SU-DHL-6 (cell line): Measurements from ENCODE around the gene ACAP3.

ENCODE experiments used
- H2AFZ ChIP-seq: fragments of 200-600 bp; sonication (generic); 2 replicates; pipeline ENCODE4 v1.6.1; 2014; ENCODE audit warnings: low read depth, mild to moderate bottlenecking, moderate library complexity, mixed read lengths, antibody characterized with exemption, low read length; ENCODE audit not compliant: severe bottlenecking
- H3F3A ChIP-seq: fragments of 200-600 bp; shearing (Covaris generic); 2 replicates; pipeline ENCODE4 v1.6.0; 2016; ENCODE audit warnings: antibody characterized with exemption, mild to moderate bottlenecking; ENCODE audit not compliant: insufficient read depth
- H3K27ac ChIP-seq: fragments of 200-600 bp; sonication (generic); 2 replicates; pipeline ENCODE4 v1.5.1; 2016; ENCODE audit warnings: low read depth, mild to moderate bottlenecking, low read length, moderate library complexity, mixed read lengths
- H3K27me3 ChIP-seq: fragments of 200-600 bp; sonication (generic), shearing (Covaris generic); 2 replicates; pipeline ENCODE4 v1.6.0; 2014; ENCODE audit warnings: mild to moderate bottlenecking, low read length
- H3K36me3 ChIP-seq: fragments of 200-600 bp; sonication (generic); 2 replicates; pipeline ENCODE4 v1.6.1; 2014; ENCODE audit warnings: mild to moderate bottlenecking, low read length, mixed read lengths
- H3K4me2 ChIP-seq: fragments of 300-600, 200-600 bp; shearing (Covaris generic), sonication (generic); 2 replicates; pipeline ENCODE4 v1.6.0; 2014; ENCODE audit warnings: low read length, low read depth, mild to moderate bottlenecking; ENCODE audit not compliant: poor library complexity, severe bottlenecking
- H3K4me3 ChIP-seq: fragments of 200-600 bp; sonication (generic); 2 replicates; pipeline ENCODE4 v1.5.1; 2014; ENCODE audit warnings: antibody characterized with exemption, low read length, mild to moderate bottlenecking, mixed read lengths; ENCODE audit not compliant: insufficient read depth, poor library complexity, severe bottlenecking
- H3K79me2 ChIP-seq: fragments of 200-600 bp; sonication (generic); 2 replicates; pipeline ENCODE4 v1.6.1; 2014; ENCODE audit warnings: mild to moderate bottlenecking, low read length, moderate library complexity; ENCODE audit not compliant: insufficient read depth
- H3K9ac ChIP-seq: fragments of 200-600 bp; sonication (generic); 2 replicates; pipeline ENCODE4 v1.7.0; 2014; ENCODE audit warnings: mild to moderate bottlenecking, low read length
- H3K9me2 ChIP-seq: fragments of 200-600 bp; sonication (generic); replicated peaks from 2 replicates; pipeline ENCODE4 v1.6.1; 2014; ENCODE audit warnings: low read length; ENCODE audit not compliant: insufficient read depth
- H3K9me3 ChIP-seq: fragments of 200-600 bp; sonication (generic); 2 replicates; pipeline ENCODE4 v1.6.1; 2014; ENCODE audit warnings: low read length, mixed read lengths; ENCODE audit not compliant: insufficient read depth
- H4K20me1 ChIP-seq: fragments of 200-600 bp; sonication (generic); 2 replicates; pipeline ENCODE4 v1.6.1; 2014; ENCODE audit warnings: low read depth, mild to moderate bottlenecking, antibody characterized with exemption, low read length, moderate library complexity, mixed read lengths
- EZH2phosphoT487 ChIP-seq: fragments of 200-600 bp; sonication (generic), shearing (Covaris generic); conservative IDR thresholded peaks from 2 replicates; pipeline ENCODE4 v1.6.1; 2018; ENCODE audit warnings: mild to moderate bottlenecking, antibody characterized with exemption, low read length, moderate library complexity, mixed read lengths
- TF ChIP-seq, protein P1 (sequence below): fragments of 200-600 bp; sonication (generic); IDR thresholded peaks from one replicate; pipeline ENCODE4 v1.5.1; 2017; ENCODE audit warnings: antibody characterized with exemption, mild to moderate bottlenecking, low read length, moderate library complexity; ENCODE audit not compliant: insufficient read depth, poor library complexity, severe bottlenecking

Gene ACAP3

DNA sequence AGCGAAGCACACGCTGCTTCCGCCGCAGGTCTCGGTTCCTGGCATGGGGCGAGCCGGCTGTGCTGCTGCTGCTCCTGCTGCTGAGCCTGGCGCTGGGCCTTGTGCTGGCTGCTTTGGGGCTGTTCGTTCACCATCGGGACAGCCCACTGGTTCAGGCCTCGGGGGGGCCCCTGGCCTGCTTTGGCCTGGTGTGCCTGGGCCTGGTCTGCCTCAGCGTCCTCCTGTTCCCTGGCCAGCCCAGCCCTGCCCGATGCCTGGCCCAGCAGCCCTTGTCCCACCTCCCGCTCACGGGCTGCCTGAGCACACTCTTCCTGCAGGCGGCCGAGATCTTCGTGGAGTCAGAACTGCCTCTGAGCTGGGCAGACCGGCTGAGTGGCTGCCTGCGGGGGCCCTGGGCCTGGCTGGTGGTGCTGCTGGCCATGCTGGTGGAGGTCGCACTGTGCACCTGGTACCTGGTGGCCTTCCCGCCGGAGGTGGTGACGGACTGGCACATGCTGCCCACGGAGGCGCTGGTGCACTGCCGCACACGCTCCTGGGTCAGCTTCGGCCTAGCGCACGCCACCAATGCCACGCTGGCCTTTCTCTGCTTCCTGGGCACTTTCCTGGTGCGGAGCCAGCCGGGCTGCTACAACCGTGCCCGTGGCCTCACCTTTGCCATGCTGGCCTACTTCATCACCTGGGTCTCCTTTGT is 26.0 kb upstream of the ACAP3 start:
- Histone ChIP-seq H2AFZ (no peak overlapping the region), H3K27me3 (no peaks in the 10 kb centered on the region), H3K79me2 (no peaks in the 10 kb centered on the region), H3K9me3 (no peaks in the 10 kb centered on the region), H3K9me2 (no peaks in the 10 kb centered on the region), H3K36me3 (no peaks in the 10 kb centered on the region), H3K27ac (no peak overlapping the region), H4K20me1 (no peaks in the 10 kb centered on the region), H3K9ac (no peak overlapping the region), H3F3A (no peaks in the 10 kb centered on the region), H3K4me3 (no peak overlapping the region), H3K4me2 (no peak overlapping the region)
- no peak for TF ChIP-seq EZH2phosphoT487
- TF ChIP-seq, protein P1, sequence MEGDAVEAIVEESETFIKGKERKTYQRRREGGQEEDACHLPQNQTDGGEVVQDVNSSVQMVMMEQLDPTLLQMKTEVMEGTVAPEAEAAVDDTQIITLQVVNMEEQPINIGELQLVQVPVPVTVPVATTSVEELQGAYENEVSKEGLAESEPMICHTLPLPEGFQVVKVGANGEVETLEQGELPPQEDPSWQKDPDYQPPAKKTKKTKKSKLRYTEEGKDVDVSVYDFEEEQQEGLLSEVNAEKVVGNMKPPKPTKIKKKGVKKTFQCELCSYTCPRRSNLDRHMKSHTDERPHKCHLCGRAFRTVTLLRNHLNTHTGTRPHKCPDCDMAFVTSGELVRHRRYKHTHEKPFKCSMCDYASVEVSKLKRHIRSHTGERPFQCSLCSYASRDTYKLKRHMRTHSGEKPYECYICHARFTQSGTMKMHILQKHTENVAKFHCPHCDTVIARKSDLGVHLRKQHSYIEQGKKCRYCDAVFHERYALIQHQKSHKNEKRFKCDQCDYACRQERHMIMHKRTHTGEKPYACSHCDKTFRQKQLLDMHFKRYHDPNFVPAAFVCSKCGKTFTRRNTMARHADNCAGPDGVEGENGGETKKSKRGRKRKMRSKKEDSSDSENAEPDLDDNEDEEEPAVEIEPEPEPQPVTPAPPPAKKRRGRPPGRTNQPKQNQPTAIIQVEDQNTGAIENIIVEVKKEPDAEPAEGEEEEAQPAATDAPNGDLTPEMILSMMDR: no peak

GRCh38 chr1:1332774-1333480 is 25.2 kb upstream of the ACAP3 start:
- Histone ChIP-seq H4K20me1 (no peaks in the 10 kb centered on the region), H3K27me3 (no peaks in the 10 kb centered on the region), H2AFZ (no peak overlapping the region), H3F3A (no peaks in the 10 kb centered on the region), H3K4me2 (no peak overlapping the region), H3K79me2 (no peaks in the 10 kb centered on the region), H3K36me3 (no peaks in the 10 kb centered on the region), H3K9me3 (no peaks in the 10 kb centered on the region), H3K4me3 (no peak overlapping the region), H3K9ac (no peak overlapping the region), H3K9me2 (no peaks in the 10 kb centered on the region), H3K27ac (no peak overlapping the region)
- no peak for TF ChIP-seq EZH2phosphoT487
- TF ChIP-seq, protein P1: no peak

DNA sequence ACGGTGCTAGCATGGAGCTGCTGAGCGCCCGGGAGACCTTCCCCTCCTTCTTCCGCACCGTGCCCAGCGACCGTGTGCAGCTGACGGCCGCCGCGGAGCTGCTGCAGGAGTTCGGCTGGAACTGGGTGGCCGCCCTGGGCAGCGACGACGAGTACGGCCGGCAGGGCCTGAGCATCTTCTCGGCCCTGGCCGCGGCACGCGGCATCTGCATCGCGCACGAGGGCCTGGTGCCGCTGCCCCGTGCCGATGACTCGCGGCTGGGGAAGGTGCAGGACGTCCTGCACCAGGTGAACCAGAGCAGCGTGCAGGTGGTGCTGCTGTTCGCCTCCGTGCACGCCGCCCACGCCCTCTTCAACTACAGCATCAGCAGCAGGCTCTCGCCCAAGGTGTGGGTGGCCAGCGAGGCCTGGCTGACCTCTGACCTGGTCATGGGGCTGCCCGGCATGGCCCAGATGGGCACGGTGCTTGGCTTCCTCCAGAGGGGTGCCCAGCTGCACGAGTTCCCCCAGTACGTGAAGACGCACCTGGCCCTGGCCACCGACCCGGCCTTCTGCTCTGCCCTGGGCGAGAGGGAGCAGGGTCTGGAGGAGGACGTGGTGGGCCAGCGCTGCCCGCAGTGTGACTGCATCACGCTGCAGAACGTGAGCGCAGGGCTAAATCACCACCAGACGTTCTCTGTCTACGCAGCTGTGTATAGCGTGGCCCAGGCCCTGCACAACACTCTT is 24.5 kb upstream of the ACAP3 start:
- H3K4me2 ChIP-seq: no peak overlapping the region
- H4K20me1 ChIP-seq: no peaks in the 10 kb centered on the region
- no peak for TF ChIP-seq EZH2phosphoT487
- TF ChIP-seq, protein P1: no peak
- H3K9me3 ChIP-seq: no peaks in the 10 kb centered on the region
- no peaks in the 10 kb centered on the region for H3K27me3 ChIP-seq
- H3K9me2 ChIP-seq: no peaks in the 10 kb centered on the region
- no peaks in the 10 kb centered on the region for H3F3A ChIP-seq
- no peaks in the 10 kb centered on the region for H3K36me3 ChIP-seq
- no peak overlapping the region for H3K27ac ChIP-seq
- no peak overlapping the region for H3K9ac ChIP-seq
- H2AFZ ChIP-seq: no peak overlapping the region
- H3K4me3 ChIP-seq: no peak overlapping the region
- no peaks in the 10 kb centered on the region for H3K79me2 ChIP-seq
